Mesothelial cell of epicardium (in vitro differentiated cells): ENCODE measurements around the gene AFAP1L2. TPM values are rescaled to one million over a fixed set of nuclear protein-coding genes. Genes with fewer than 3 reads are reported as not detected.

Source experiments
- DNase-seq, 2 experiments: peaks; one replicate each; pipeline ENCODE4 v3.0.0; 2021; ENCODE audit warnings: low spot score in 2 of 2; ENCODE audit not compliant: unreplicated experiment in 2 of 2
- H3K27ac Mint-ChIP-seq: 2 replicates; pipeline ENCODE4 v1.8.0; 2021; ENCODE audit warnings: mixed read lengths
- H3K27me3 Mint-ChIP-seq: 2 replicates; pipeline ENCODE4 v1.8.0; 2021; ENCODE audit warnings: low read depth, mixed read lengths
- H3K36me3 Mint-ChIP-seq: 2 replicates; pipeline ENCODE4 v1.8.0; 2021; ENCODE audit warnings: mixed read lengths
- H3K4me1 Mint-ChIP-seq: 2 replicates; pipeline ENCODE4 v1.8.0; 2021; ENCODE audit warnings: mixed read lengths
- H3K4me3 Mint-ChIP-seq: 2 replicates; pipeline ENCODE4 v1.8.0; 2021; ENCODE audit warnings: mild to moderate bottlenecking, moderate library complexity, mixed read lengths
- H3K9me3 Mint-ChIP-seq: 2 replicates; pipeline ENCODE4 v1.8.0; 2021; ENCODE audit warnings: mixed read lengths
- CTCF ChIP-seq: fragments of 200-600 bp; sonication (generic); IDR thresholded peaks from one replicate; pipeline ENCODE4 v1.5.0; 2021; ENCODE audit warnings: antibody characterized with exemption; ENCODE audit not compliant: unreplicated experiment
- total RNA-seq: library from RNA; stranded (reverse); gene quantifications from 3 replicates; pipeline ENCODE4 v1.2.1, GENCODE V29; 2021

Gene AFAP1L2
- total RNA-seq, 1 donor from 2014 or later, result 5.7 TPM

- H3K27ac Mint-ChIP-seq, result no peak overlapping the region
- no peaks in the 10 kb centered on the region for H3K27me3 Mint-ChIP-seq
- peaks cover 8% of the 10 kb centered on the region for H3K4me1 Mint-ChIP-seq
- H3K4me3 Mint-ChIP-seq, result no peak overlapping the region
- TF ChIP-seq CTCF, result no peak
- peaks cover 35% of the 10 kb centered on the region for H3K36me3 Mint-ChIP-seq
- H3K9me3 Mint-ChIP-seq, result no peaks in the 10 kb centered on the region
- no peak for DNase-seq
Observed at GRCh38 chr10:114431414-114432135, 27.3 kb upstream of the AFAP1L2 start.

GRCh38 chr10:114430688-114431413 is 26.5 kb upstream of the AFAP1L2 start:
- Mint-ChIP-seq H3K27ac (no peak overlapping the region), H3K36me3 (peaks cover 27% of the 10 kb centered on the region)
- TF ChIP-seq CTCF, result no peak

GRCh38 chr10:114429581-114430335 is 25.5 kb upstream of the AFAP1L2 start:
- Mint-ChIP-seq H3K4me1 (peaks cover 4% of the 10 kb centered on the region), H3K36me3 (peaks cover 21% of the 10 kb centered on the region), H3K4me3 (no peak overlapping the region), H3K27me3 (no peaks in the 10 kb centered on the region), H3K9me3 (no peaks in the 10 kb centered on the region), H3K27ac (no peak overlapping the region)
- TF ChIP-seq CTCF, result no peak
- DNase-seq, result no peak

More at GRCh38 chr10:114430688-114431413, 26.5 kb upstream of the AFAP1L2 start:
- Mint-ChIP-seq H3K4me3 (no peak overlapping the region), H3K27me3 (no peaks in the 10 kb centered on the region), H3K9me3 (no peaks in the 10 kb centered on the region), H3K4me1 (peaks cover 4% of the 10 kb centered on the region)
- DNase-seq, result no peak

- Mint-ChIP-seq H3K27me3 (no peaks in the 10 kb centered on the region), H3K27ac (no peak overlapping the region)
- no peak for DNase-seq
Observed at GRCh38 chr10:114427124-114427852, 23.0 kb upstream of the AFAP1L2 start.

More at GRCh38 chr10:114427124-114427852, 23.0 kb upstream of the AFAP1L2 start:
- Mint-ChIP-seq H3K4me1 (peaks cover 4% of the 10 kb centered on the region), H3K9me3 (no peaks in the 10 kb centered on the region), H3K36me3 (peaks cover 10% of the 10 kb centered on the region), H3K4me3 (no peak overlapping the region)
- TF ChIP-seq CTCF, result no peak
